GM12891 (cell line): Measurements from ENCODE around the gene SSBP4.

ENCODE experiments used
- POLR2A ChIP-seq: IDR thresholded peaks from 2 replicates; pipeline ENCODE4 v1.6.1; 2011; ENCODE audit warnings: low read depth, low read length, control low read depth
- POLR2AphosphoS5 ChIP-seq: IDR thresholded peaks from 2 replicates; pipeline ENCODE4 v1.6.1; 2011; ENCODE audit warnings: low read depth, low read length, control low read depth
- POU2F2 ChIP-seq: IDR thresholded peaks from 2 replicates; pipeline ENCODE4 v1.6.1; 2011; ENCODE audit warnings: low read depth, mild to moderate bottlenecking, control low read depth, low read length, moderate library complexity
- SPI1 ChIP-seq: IDR thresholded peaks from 2 replicates; pipeline ENCODE4 v1.6.1; 2011; ENCODE audit warnings: low read depth, low read length, control low read depth
- TAF1 ChIP-seq: IDR thresholded peaks from 2 replicates; pipeline ENCODE4 v1.6.1; 2011; ENCODE audit warnings: low read depth, low read length, control low read depth

- TF ChIP-seq POLR2AphosphoS5 (no peak), TAF1 (no peak), POLR2A (no peak), SPI1 (no peak), POU2F2 (no peak)
Observed at GRCh38 chr19:18456279-18456678, 37.1 kb downstream of the SSBP4 start.
